Endothelial cell of umbilical vein (primary cell): Measurements from ENCODE around the gene ZNF684. TPM values are rescaled to one million over a fixed set of nuclear protein-coding genes. Genes with fewer than 3 reads are reported as not detected.
"Not testable (repeated sequence)": the region's sequence is repeated elsewhere in the genome, so short reads cannot be mapped to it uniquely, and the experiment has no call there.

ENCODE experiments used
- BruUV-seq: library from RNA; stranded (reverse); fragments of 400-500 nt; replicated peaks from 2 replicates; lab custom pipeline; 2021; lab: Mats Ljungman, UMichigan
- CTCF ChIA-PET: fragments of 300-600, 350-600 bp; sonication (Branson Sonifier 250); formaldehyde crosslinking; loops from one replicate; lab custom pipeline; 2021; ENCODE audit warnings: antibody characterized with exemption, inconsistent platforms; lab: Charles Lee
- POLR2A ChIA-PET: fragments of 300-600, 350-600 bp; sonication (Branson Sonifier 250); formaldehyde crosslinking; loops from one replicate; lab custom pipeline; 2021; ENCODE audit warnings: antibody characterized with exemption, inconsistent platforms; lab: Charles Lee
- DNase-seq: peaks from one replicate; pipeline ENCODE4 v3.0.0-alpha.2; 2011; ENCODE audit warnings: low read depth, low spot score
- FAIRE-seq: peaks from 2 replicates; lab custom pipeline; 2011; peaks lifted over from hg19 to GRCh38; lab: Jason Lieb, UNC
- H2AFZ ChIP-seq: 2 replicates; pipeline ENCODE4 v1.6.0; 2012; ENCODE audit warnings: low read depth, low read length, control low read depth, inconsistent platforms
- H3K27ac ChIP-seq: 2 replicates; pipeline ENCODE4 v1.5.1; 2011; ENCODE audit warnings: low read depth, mild to moderate bottlenecking, control low read depth, low read length, moderate library complexity; ENCODE audit not compliant: insufficient read depth
- H3K27me3 ChIP-seq, 2 experiments: 2 replicates each; pipeline versions ENCODE4 v1.6.0 to v1.6.1; 2011; ENCODE audit warnings: low read length in 2 of 2, mixed read lengths in 1 of 2; ENCODE audit not compliant: control insufficient read depth in 2 of 2, insufficient read depth in 2 of 2
- H3K36me3 ChIP-seq, 2 experiments: 2 replicates in 1 of 2; 3 replicates in 1 of 2; pipeline ENCODE4 v1.5.1; 2011; ENCODE audit warnings: low read length in 2 of 2, mild to moderate bottlenecking in 1 of 2, moderate library complexity in 1 of 2; ENCODE audit not compliant: control insufficient read depth in 2 of 2, insufficient read depth in 2 of 2; ENCODE audit errors: extremely low read depth in 1 of 2
- H3K4me1 ChIP-seq: 3 replicates; pipeline ENCODE4 v1.5.1; 2011; ENCODE audit warnings: mild to moderate bottlenecking, low read length; ENCODE audit not compliant: control insufficient read depth, insufficient read depth; ENCODE audit errors: extremely low read depth
- H3K4me2 ChIP-seq: 2 replicates; pipeline ENCODE4 v1.6.1; 2011; ENCODE audit warnings: low read length, control low read depth, mixed read lengths; ENCODE audit not compliant: insufficient read depth
- H3K4me3 ChIP-seq, 3 experiments: fragments of 200-600 bp in 1 of 3; sonication (generic), shearing (Covaris generic) in 1 of 3; replicated peaks in 1 of 3; 2 replicates each; pipeline ENCODE4 v1.5.1; 2011 to 2016; ENCODE audit warnings: control low read depth in 3 of 3, low read length in 3 of 3, mild to moderate bottlenecking in 2 of 3, inconsistent platforms in 1 of 3, low read depth in 1 of 3, moderate library complexity in 1 of 3; ENCODE audit not compliant: insufficient read depth in 1 of 3
- H3K79me2 ChIP-seq: 2 replicates; pipeline ENCODE4 v1.6.0; 2012; ENCODE audit warnings: low read length, inconsistent platforms; ENCODE audit not compliant: control insufficient read depth, insufficient read depth
- H3K9ac ChIP-seq: replicated peaks from 2 replicates; pipeline ENCODE3; 2011; ENCODE audit warnings: low read length, control low read depth; ENCODE audit not compliant: insufficient read depth; ENCODE audit errors: extremely low read depth
- H3K9me1 ChIP-seq: replicated peaks from 3 replicates; pipeline ENCODE4 v1.6.0; 2011; ENCODE audit warnings: mild to moderate bottlenecking, low read length; ENCODE audit not compliant: control insufficient read depth, insufficient read depth; ENCODE audit errors: extremely low read depth
- H3K9me3 ChIP-seq: replicated peaks from 2 replicates; pipeline ENCODE4 v1.5.1; 2012; ENCODE audit warnings: low read length, inconsistent platforms; ENCODE audit not compliant: control insufficient read depth, insufficient read depth
- H4K20me1 ChIP-seq: replicated peaks from 2 replicates; pipeline ENCODE3; 2011; ENCODE audit warnings: mild to moderate bottlenecking, low read length; ENCODE audit not compliant: control insufficient read depth, insufficient read depth; ENCODE audit errors: extremely low read depth
- CTCF ChIP-seq, 2 donors: IDR thresholded peaks; 1 replicate in 1 of 2; 2 replicates in 1 of 2; pipeline ENCODE4 v1.5.1; 2011; ENCODE audit warnings: low read length in 2 of 2, mild to moderate bottlenecking in 2 of 2, moderate library complexity in 2 of 2, control low read depth in 1 of 2, inconsistent platforms in 1 of 2, low read depth in 1 of 2; ENCODE audit not compliant: insufficient read depth in 1 of 2; ENCODE audit errors: extremely low read depth in 1 of 2
- EZH2 ChIP-seq: IDR thresholded peaks from 2 replicates; pipeline ENCODE4 v1.6.1; 2012; ENCODE audit warnings: borderline replicate concordance, low read depth, mild to moderate bottlenecking, moderate library complexity, low read length, inconsistent platforms; ENCODE audit not compliant: severe bottlenecking
- FOS ChIP-seq: IDR thresholded peaks from 2 replicates; pipeline ENCODE4 v1.6.1; 2011; ENCODE audit warnings: mild to moderate bottlenecking, low read length, moderate library complexity, borderline replicate concordance; ENCODE audit not compliant: insufficient read depth
- GATA2 ChIP-seq: IDR thresholded peaks from 2 replicates; pipeline ENCODE4 v1.7.0; 2011; ENCODE audit warnings: low read depth, mild to moderate bottlenecking, moderate library complexity, mixed read lengths, low read length; ENCODE audit not compliant: insufficient read length, insufficient read depth
- JUN ChIP-seq: IDR thresholded peaks from 2 replicates; pipeline ENCODE4 v1.6.1; 2011; ENCODE audit warnings: borderline replicate concordance, low read depth; ENCODE audit not compliant: insufficient read length, insufficient read depth
- MAX ChIP-seq: IDR thresholded peaks from 2 replicates; pipeline ENCODE4 v1.6.1; 2011; ENCODE audit not compliant: insufficient read depth, insufficient read length
- MYC ChIP-seq: IDR thresholded peaks from one replicate; pipeline ENCODE4 v1.6.1; 2011; ENCODE audit warnings: mild to moderate bottlenecking, low read depth, low read length
- POLR2AphosphoS5 ChIP-seq: IDR thresholded peaks from 2 replicates; pipeline ENCODE4 v1.6.1; 2012; ENCODE audit warnings: low read depth, mild to moderate bottlenecking, control low read depth, low read length, moderate library complexity; ENCODE audit not compliant: insufficient read depth
- dilution Hi-C: fragments of 300-500 bp; cut with MboI; formaldehyde crosslinking; loops from one replicate; pipeline ENCODE4 v1.15.0; 2019; ENCODE audit warnings: low sequenced_read_pairs; ENCODE audit not compliant: extremely low pct_ligation_motif_present
- intact Hi-C: fragments of 100-400 bp; cut with micrococcal nuclease; formaldehyde crosslinking; loops from one replicate; pipeline ENCODE4 v1.10.0; 2022
- polyA plus RNA-seq, 4 experiments: library from polyadenylated mRNA; depleted of rRNA in 3 of 4; stranded (reverse) in 3 of 4; unstranded in 1 of 4; fragments of >200 nt; gene quantifications; 2 replicates each; pipeline versions ENCODE4 v1.2.1 to v1.2.3, GENCODE V29; 2011 to 2012; ENCODE audit warnings: missing spikeins in 1 of 4
- total RNA-seq: library from RNA; stranded (reverse); gene quantifications from 2 replicates; pipeline ENCODE4 v1.2.3, GENCODE V29; 2021

The ZNF684 gene
- total and polyA plus RNA-seq, 2 donors (not counting 3 experiments of a cell fraction or from before 2014, with no cell fraction given) = 2.9 to 5.8 TPM

GRCh38 chr1:40556121-40556520, 24.7 kb downstream of the ZNF684 start:
- dilution Hi-C loops = no loop called here
- no peaks in the 10 kb centered on the region for H3K36me3 ChIP-seq
- FAIRE-seq = no peak
- H3K79me2 ChIP-seq = no peaks in the 10 kb centered on the region
- H2AFZ ChIP-seq = no peak overlapping the region
- H3K4me3 ChIP-seq = no peak overlapping the region
- H3K27ac ChIP-seq = no peak overlapping the region
- intact Hi-C loops = no loop called here
- DNase-seq = no peak
- no peaks in the 10 kb centered on the region for H3K9me1 ChIP-seq
- H3K27me3 ChIP-seq = no peaks in the 10 kb centered on the region
- H3K4me1 ChIP-seq = no peaks in the 10 kb centered on the region
- no peak overlapping the region for H3K9ac ChIP-seq
- BruUV-seq = no TSS peak
- TF ChIP-seq POLR2AphosphoS5 (no peak), EZH2 (no peak), GATA2 (no peak), MYC (no peak), JUN (no peak), CTCF (IDR thresholded peaks at IDR 0.05; ENCODE audit: extremely low read depth in 1 of 2, insufficient read depth in 1 of 2, low read depth in 1 of 2, low read length in 2 of 2) (no peak), MAX (no peak), FOS (no peak)
- H4K20me1 ChIP-seq = no peaks in the 10 kb centered on the region
- no peaks in the 10 kb centered on the region for H3K9me3 ChIP-seq
- H3K4me2 ChIP-seq = no peak overlapping the region
- CTCF ChIA-PET = no interaction called here
- POLR2A ChIA-PET = no interaction called here

- H3K9me3 ChIP-seq, H3K4me3 ChIP-seq, DNase-seq, H3K4me1 ChIP-seq, POLR2A ChIA-PET, H4K20me1 ChIP-seq, H3K79me2 ChIP-seq, intact Hi-C loops, dilution Hi-C loops, H3K27ac ChIP-seq, H2AFZ ChIP-seq, H3K9me1 ChIP-seq, FAIRE-seq, H3K36me3 ChIP-seq, H3K4me2 ChIP-seq, H3K27me3 ChIP-seq, BruUV-seq, H3K9ac ChIP-seq: not testable (repeated sequence)
- CTCF ChIA-PET = interaction anchor here (0.6 kb wide), 1 partner anchor 11 kb away, joined by 3 read pairs; no protein-coding TSS in a partner anchor
Measured at GRCh38 chr1:40558241-40558640, 26.8 kb downstream of the ZNF684 start.
